ENCODE data around the gene PPY. TPM values are rescaled to one million over a fixed set of nuclear protein-coding genes. Genes with fewer than 3 reads are reported as not detected.
"Not testable (repeated sequence)": the region's sequence is repeated elsewhere in the genome, so short reads cannot be mapped to it uniquely, and the experiment has no call there.

Gene PPY, protein sequence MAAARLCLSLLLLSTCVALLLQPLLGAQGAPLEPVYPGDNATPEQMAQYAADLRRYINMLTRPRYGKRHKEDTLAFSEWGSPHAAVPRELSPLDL
- not detected in 2 replicates for total RNA-seq

DNA sequence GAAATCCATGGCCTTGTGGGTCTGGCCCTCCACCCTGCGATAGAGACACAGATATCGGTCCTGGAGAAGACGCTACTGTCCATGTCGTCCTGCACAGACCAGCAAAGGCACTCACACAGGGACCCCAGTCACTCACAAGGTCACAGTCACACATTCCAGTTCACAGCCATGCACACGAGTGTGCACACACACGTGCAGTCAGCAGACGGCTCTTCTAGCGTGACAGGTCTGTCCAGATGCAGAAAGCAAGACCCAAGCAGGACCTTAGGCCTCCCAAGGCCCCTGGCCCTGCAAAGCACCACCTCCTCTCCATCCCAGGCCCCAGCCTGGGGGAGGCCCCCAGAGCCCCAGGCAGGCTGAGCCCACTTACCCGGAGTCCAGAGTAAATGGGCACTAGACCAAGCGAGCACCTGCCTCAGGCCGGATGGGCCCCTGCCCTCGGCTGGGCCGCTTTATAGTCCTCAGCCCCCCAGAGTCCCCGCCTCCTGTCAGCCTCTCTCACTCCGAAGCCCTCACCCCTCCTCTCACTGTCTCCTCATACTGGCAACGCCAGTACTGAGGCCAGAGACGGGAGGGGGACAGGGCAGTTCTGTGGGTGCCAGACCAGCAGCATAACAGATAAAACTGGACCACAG lies at the start of gene PPY:
Gene PPY, minus strand, starts transcription at position 426 of the 635 bp plus-strand sequence. CDS start 822 bp downstream, outside the sequence.
- DNase-seq (ENCODE audit: low read depth, low spot score): no peak

DNA sequence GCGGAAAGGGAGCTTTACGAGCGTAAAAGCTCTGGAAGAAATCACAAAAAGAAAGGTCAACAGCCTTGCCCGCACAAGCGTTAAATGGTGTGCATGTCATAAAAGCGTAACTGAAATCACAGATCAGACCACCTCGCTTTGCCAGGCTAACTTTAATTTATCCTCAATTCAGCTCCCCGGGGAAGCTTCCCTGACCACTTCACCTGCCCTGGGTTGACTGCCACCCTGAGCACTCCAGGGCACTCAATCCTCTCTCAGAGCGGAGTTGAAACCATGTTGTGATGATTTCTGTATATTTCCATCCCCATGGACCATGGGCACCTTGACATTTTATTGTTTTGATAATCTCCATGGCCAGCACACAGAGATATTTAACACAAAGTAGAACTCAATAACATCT lies 46.0 kb upstream of the PPY start:
- DNase-seq (ENCODE audit: low read depth, low spot score): no peak

DNA sequence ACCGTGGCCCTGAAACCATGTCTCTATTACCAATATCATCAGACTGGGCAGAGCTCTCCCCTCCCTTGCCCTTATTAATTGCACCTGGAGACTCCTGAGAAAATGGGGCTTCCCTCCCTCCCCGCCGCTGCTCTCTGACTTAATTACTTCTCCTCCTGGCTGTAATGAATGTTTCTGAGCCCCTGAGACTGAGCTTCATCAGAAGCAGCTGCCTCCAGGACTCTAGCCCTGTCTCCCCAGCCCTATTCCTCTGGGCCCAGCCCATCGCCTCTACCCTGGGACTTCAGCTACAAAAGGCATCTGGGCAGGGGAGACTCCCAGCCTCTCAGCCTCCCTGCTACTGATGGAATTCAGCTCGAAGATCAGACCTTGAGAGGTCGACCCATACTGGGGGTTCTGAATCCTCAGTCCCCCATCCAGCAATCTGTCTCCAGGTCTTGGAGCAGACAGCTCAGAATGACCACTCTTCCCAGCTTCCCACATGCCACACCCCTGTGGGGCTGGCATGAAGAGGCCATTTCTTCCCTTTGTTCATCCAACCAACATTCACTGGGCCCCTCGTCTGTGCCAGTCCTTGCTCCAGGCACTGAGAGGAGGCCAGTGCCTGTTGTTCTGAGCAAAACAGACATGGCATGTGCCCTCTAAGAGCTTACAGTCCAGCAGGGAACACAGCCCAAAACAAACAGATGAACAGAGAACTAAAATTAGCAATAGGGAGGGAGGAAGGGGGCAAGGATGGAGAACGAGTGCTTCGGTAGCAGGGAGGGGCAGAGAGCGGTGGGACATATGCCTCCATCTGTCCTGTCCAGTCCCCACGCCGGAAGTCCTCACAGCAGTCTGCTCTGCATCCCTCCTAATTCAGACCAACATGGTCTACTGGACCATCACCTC lies 45.1 kb upstream of the PPY start:
- no peak for DNase-seq (ENCODE audit: low read depth, low spot score)

DNA sequence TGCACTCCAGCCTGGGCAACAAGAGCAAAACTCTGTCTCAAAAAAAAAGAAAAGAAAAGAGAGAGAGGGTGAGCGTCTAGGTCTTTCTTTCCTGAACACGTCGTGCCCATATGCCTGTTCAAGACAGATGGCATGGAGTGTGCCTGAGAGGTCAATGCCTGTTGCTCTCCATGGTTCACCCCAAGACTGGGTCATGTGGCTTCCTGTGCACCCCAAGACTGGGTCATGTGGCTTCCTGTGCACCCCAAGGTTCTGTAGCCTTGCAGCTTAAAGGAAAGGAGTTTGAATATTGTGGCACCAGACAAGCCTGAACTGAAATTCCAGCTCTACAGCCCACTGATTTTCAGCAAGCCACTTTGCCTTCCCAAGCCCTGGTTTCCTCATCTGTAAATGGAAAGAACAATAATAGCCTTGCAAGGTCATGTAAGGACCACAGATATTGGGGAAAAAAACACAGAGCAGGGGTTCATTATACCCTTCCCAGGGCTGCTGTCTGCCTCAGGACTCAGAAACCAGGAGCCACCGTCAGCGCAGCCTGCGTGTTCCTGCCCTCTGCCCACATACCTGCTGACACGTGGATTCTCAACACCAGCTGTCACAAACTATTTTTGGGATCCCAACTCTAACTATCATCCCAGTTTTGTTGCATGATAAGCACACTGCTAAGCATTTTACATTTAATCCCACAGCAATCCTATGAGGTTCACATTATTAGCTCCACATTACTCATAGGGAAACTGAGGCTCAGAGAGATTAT lies 44.1 kb upstream of the PPY start:
- no peak for DNase-seq (ENCODE audit: low read depth, low spot score)

DNA sequence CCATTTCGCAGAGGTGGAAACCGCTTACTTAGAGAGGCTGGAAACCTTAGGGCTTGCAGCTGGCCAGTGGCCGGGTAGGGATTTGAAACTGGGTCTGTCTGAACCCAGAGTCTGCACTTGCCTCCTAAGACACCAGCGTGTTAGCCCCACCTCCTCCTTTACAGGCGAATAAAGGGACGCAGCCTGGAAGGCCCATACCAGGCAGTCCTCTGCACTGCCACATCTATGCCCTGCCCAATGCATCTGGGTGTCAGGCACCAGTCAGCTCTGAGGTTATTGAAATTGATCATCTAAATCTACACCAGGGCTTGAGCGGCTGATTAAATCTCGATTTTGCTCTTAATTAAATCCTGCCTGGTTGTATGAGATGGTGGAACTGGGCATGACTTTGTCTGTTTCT lies 42.2 kb upstream of the PPY start:
- no peak for DNase-seq (ENCODE audit: low read depth, low spot score)

DNA sequence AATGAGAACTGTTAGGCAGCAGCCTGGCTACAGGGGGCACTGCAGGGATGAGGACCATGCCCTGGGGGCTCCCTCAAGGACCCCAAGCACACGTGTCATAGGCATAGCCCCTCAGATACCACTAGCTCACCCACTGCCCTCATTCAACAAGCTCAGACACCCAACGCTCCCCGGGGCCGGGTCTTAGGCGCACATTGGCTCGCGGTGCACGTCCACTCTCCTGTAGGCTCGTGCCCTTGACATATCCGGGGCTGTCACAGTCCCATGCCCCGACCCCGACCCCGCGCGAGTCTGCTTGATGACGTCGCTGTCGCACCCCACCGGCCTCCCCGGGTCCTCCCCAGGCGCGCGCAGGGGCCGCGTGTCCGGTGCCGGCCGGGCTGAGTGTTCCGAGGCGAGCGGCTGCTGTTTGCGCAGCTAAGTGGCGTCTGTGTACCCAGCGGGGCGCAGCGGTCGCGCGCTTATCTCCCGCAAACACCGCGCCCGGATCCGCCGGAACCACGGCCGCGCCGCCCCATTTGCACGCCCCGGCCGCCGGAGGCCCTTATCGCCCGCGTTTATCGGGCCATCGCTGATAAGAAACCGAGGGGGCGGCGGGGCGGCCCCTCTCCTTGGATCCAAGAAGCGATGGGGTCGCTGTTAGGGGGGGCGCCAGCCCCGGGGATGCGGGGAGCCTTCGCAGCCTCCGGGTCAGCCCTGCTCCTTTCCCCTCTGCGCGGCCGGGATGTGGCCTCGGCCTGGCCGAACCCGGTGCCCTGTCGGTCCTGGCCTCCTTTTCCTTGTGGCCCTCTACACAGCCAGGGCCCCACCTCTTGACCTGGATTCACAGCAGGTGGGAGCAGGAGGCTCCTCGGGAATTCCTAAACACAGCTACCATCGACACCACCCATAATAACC lies 41.5 kb upstream of the PPY start:
- DNase-seq (ENCODE audit: low read depth, low spot score): no peak

DNA sequence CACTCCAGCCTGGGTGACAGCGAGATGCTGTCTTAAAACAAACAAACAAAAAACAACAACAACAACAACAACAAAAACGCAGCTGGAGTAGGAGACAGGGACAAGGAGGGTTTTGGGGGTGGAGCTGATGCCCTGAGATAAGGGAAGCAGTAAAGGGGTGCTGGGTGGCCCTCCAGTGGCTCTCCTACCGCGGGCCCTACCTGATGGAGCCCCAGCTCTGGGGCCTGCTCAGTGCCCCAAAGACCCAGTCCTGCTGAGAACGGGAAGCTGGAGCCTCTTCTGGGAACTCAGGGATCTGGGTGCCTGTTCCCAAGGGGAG lies 40.9 kb upstream of the PPY start:
- no peak for DNase-seq (ENCODE audit: low read depth, low spot score)

DNA sequence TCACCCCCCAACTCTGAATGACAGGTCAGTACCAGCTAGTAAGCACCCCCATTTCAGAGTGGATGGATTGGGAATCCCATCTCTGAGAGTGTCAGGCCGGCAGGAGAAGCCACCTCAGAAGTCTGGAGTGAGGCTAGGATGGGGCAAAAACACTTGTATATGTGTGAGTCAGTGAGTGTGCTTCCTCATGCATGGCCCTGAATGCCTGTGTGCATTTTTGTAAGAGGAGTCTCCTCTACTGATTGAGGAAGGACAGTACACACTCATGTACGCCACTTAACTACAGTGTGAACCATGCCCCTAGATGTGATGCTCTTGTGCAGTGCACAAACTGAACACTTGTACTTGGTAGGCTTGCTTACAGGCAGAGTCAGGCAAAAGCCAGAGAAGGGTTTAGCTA lies 39.9 kb upstream of the PPY start:
- no peak for DNase-seq (ENCODE audit: low read depth, low spot score)

DNA sequence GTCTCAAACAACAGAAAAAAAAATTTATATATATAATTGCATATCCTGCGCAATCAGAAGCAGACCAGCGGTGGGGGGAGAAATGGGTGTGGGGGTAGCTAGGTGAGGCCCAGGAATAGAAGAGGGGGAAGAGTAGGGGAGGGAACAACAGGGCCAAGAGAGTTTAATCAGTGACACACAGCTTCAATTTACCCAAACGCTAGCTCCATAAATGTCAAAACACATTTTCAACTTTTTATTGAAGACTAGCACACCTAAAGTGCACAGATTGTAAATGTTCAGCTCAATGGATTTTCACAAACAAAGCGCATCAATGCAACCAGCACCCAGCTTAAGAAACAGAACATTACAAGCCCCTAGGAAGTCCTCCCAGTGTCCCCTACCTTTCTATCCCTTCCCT lies 37.4 kb upstream of the PPY start:
- no peak for DNase-seq (ENCODE audit: low read depth, low spot score)

DNA sequence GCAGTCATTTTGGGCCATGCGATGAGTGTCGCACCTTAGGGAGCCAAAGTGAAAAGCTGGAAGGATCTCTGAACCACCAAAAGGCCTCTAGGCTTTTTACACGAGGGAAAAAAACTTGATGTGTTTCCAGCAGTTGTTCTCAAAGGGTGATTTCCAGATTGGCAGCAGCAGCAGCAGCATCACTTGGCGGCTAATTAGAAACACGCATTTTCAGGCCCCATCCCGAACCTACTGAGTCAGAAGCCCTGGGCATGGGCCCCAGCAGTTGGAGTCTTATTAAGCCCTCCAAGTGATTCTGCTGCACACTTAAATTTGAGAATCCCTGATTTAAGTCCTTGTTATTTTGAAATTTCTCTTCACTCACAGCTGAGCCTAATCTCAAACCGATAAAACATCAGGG lies 36.7 kb upstream of the PPY start:
- no peak for DNase-seq (ENCODE audit: low read depth, low spot score)

DNA sequence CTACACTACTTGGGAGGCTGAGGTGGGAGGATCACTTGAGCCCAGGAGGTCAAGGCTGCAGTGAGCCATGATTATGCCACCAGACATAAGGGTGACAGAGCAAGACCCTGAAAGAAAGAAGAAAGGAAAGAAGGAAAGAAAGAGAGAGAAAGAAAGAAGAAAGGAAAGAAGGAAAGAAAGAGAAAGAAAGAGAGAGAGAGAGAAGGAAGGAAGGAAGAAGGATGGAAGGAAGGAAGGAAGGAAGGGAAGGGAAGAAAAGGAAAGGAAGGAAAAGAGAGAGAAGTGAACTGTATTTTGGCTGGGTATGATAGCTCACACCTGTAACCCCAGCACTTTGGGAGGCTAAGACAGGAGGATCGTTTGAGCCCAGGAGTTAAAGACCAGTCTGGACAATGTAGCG lies 35.8 kb upstream of the PPY start:
- no peak for DNase-seq (ENCODE audit: low read depth, low spot score)

DNA sequence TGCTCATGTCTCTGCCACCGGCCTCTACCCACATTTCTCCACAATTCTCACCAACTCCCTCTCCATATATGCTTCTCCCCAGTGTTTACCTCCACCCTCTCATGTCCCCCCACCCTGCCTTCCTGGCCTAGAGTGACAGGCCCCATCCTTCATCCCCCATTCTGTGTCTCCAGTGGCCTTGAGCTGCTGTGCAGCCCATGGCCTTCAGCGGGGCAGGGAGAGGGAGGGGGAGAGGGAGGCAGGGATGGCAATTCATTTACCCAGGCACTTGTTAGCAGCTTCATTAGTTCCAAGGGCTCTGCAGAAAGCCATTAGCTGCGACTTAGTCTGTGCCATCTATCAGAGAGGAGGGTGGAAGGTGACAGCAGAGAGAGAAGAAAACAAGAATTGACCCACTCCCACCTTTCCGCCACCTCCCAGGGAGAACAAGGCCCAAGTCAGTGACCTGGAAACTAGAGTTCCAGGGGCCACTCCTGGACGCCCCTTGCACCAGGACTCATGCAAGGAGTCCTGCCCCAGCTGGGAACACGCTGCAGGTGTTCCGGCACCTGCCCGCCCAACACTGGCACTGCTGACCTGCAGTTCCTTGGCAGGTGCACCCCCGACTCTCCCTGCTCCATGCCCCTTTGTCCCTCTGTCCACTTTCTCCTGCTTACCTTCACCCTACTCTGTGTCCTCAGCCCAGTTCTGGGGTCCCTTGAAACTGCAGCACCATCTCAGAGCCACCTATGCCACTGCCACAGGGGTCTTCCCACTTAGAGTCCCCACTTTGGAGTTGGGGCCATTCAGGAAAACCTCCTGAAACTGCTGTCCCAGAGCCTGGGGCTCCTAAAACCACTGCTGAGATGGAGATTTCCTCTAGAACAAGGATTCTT lies 34.9 kb upstream of the PPY start:
- no peak for DNase-seq (ENCODE audit: low read depth, low spot score)

DNA sequence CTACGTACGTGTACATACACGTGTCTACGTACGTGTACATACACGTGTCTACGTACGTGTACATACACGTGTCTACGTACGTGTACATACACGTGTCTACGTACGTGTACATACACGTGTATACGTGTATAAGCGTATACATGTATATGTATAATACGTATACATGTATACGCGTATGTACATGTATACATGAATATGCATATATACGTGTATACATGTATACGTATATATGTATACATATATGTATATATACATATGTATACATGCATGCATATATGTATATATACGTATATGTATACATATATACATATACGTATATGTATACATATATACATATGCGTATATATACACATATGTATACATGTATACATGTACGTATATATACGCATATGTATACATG lies 33.6 kb upstream of the PPY start:
- no peak for DNase-seq (ENCODE audit: low read depth, low spot score)

DNA sequence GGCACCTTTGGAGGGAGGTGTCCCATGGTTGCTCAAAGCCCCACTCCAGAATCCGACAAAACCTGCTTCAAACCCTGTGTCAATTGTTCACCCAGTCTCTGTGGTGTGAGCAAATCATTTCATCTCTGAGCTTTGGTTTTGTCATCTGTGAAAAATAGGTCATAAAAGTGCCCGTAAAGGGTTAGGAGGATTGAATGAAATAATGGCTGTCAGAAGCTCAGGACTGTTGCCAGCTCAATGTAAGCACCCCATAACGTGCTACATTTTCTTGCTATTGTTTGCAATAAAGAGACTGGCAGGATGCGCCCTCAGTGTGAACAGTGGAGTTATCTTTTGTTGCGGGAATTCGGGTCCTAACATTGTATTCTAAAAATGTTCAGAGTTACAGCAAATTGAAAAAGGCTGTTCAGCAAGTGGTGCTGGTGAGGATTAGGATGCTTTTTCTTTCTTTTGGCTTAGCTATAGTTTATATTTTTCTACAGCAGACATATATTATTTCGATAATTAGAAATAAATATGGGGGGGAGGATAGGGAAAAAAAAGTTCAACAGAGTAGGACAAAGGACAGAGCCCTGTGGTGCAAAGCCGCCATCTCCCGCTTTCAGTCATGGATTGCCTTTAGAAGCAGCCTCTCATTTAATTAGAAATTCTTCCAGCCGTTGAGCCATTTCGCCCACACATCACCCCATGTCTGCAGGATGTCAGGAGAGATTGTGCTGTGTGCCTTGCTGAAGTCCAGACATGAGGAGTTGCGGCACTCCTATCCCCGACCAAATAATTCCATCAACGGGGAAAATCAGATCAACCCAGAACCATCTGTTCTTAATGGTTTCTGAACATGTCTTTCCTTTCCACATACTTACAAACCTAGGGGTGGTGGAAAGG lies 32.3 kb upstream of the PPY start:
- no peak for DNase-seq (ENCODE audit: low read depth, low spot score)

DNA sequence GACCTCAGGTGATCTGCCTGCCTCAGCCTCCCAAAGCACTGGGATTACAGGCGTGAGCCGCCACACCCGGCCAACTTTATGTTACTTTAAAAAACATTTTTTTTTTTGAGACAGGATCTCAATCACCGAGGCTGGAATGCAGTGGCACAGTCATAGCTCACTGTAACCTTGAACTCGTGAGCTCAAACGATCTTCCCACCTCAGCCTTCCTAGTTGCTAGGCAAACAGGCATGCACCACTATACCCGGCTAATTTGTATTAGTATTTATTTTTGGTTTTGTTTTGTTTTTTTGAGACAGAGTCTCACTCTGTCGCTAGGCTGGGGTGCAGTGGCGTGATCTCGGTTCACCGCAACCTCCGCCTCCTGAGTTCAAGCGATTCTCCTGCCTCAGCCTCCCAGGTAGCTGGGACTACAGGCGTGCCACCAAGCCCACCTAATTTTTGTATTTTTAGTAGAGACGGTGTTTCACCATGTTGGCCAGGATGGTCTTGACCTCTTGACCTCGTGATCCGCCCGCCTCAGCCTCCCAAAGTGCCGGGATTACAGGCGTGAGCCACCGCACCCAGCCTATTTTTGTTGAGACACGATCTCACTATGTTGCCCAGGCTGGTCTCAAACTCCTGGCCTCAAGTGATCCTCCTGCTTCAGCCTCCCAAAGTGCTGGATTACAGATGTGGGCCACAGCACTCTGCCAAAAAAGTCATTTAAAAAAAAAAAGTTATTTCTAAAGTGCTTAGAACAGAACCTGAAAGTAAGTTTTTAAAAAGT lies 30.4 kb upstream of the PPY start:
- DNase-seq (ENCODE audit: low read depth, low spot score): not testable (repeated sequence)

DNA sequence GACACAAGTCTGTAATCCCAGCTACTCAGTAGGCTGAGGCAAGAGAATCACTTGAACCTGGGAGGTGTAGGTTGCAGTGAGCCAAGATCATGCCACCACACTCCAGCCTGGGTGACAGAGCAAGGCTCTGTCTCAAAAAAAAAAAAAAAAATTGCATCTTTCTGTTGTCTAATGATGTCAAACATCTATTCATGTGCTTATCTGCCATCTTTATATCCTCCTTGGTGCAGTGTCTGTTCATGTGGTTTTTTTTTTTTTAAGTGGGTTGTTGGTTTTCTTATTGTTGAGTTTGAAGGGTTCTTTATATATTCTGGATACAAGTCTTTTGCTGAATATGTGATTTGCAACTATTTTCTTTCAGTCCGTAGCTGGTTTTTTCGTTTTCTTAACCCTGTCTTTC lies 29.2 kb upstream of the PPY start:
- DNase-seq (ENCODE audit: low read depth, low spot score): not testable (repeated sequence)

DNA sequence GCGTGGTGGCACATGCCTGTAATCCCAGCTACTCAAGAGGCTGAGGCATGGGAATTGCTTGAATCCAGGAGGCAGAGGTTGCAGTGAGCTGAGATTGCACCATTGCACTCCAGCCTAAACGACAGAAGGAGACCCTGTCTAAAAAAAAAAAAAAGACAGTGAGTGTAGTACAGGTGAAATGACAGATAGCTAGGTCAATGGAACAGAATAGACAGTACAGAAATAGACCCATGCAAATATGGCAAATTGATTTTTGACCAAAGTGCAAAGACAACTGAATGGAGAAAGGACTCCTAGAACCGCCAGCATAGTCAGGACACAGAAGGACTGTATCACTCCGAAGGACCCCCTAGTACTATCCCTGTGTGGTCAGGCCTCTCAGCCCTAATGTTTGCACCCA lies 28.1 kb upstream of the PPY start:
- no peak for DNase-seq (ENCODE audit: low read depth, low spot score)

DNA sequence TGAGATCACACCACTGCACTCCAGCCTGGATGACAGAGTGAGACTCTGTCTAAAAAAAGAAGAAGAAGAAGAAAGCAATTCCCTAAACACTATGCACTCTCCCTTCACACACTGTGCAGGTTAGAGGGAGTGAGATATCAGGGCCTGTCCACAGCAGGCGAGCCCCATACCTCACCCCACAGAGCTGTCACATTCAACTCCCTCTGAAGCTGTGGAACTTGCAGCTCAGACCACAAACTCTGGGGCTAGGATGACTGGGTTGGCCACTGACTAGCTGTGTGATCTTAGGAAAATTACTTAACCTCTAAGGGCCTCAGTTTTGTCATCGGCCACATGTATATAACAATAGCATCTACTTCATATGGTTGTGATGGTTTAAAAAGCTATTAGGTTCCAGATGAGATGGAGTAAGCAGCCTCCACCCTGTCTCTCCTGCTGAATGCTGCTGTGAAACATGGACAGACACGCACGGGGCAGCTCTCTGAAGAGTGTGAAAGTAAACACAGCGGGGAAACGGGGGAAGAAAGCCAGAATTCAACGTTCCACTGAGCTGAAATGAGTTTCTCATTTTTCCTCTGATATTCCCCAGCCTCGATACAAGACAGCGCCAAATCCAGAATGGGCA lies 25.1 kb upstream of the PPY start:
- no peak for DNase-seq (ENCODE audit: low read depth, low spot score)

Measured in pulmonary artery endothelial cell (primary cell).